GM12878 (cell line): ENCODE measurements around the gene LIN54. TPM values are rescaled to one million over a fixed set of nuclear protein-coding genes. Genes with fewer than 3 reads are reported as not detected.
A peak's percentile ranks its signal among the peaks of the same experiment; 100 is the strongest.

Experiments used
- BCL11A ChIP-seq: IDR thresholded peaks from 2 replicates; pipeline ENCODE4 v1.6.1; 2011; ENCODE audit warnings: low read depth, low read length
- NRF1 ChIP-seq: conservative IDR thresholded peaks from 2 replicates; pipeline ENCODE4 v1.6.1; 2011; ENCODE audit warnings: mild to moderate bottlenecking, low read depth, low read length, improper control_type of control experiment
- RAD21 ChIP-seq: IDR thresholded peaks from 2 replicates; pipeline ENCODE4 v1.6.1; 2011; ENCODE audit warnings: mild to moderate bottlenecking, low read depth, low read length, moderate library complexity; ENCODE audit not compliant: insufficient read depth
- RCOR1 ChIP-seq: conservative IDR thresholded peaks from 2 replicates; pipeline ENCODE4 v1.6.1; 2012; ENCODE audit warnings: low read depth, low read length, improper control_type of control experiment
- SIX5 ChIP-seq: IDR thresholded peaks from 2 replicates; pipeline ENCODE4 v1.6.1; 2011; ENCODE audit warnings: mild to moderate bottlenecking, low read depth, low read length, moderate library complexity; ENCODE audit not compliant: severe bottlenecking
- STAT1 ChIP-seq: fragments of 450-650 bp; conservative IDR thresholded peaks from 2 replicates; pipeline ENCODE4 v1.6.1; 2014; ENCODE audit warnings: antibody characterized with exemption, mild to moderate bottlenecking
- TCF7 ChIP-seq: IDR thresholded peaks from 2 replicates; pipeline ENCODE4 v1.6.1; 2014; ENCODE audit warnings: antibody characterized with exemption, borderline replicate concordance
- ZNF217 ChIP-seq: fragments of 450-650 bp; IDR thresholded peaks from 2 replicates; pipeline ENCODE4 v1.6.1; 2017; ENCODE audit warnings: antibody characterized with exemption, mild to moderate bottlenecking
- polyA plus RNA-seq, 11 experiments: library from polyadenylated mRNA; depleted of rRNA in 4 of 11; unstranded in 6 of 11; stranded (reverse) in 5 of 11; fragments of >200 nt; fragmentation: Nextera tagmentation in 4 of 11; fragmentation: Illumina TruSeq in 1 of 11; extraction: Ambion mirVana in 4 of 11; extraction: Trizol in 1 of 11; gene quantifications; 1 replicate in 1 of 11; 2 replicates in 10 of 11; pipeline versions ENCODE4 v1.2.1 to v1.2.3, GENCODE V29; 2011 to 2016; ENCODE audit warnings: inconsistent platforms in 2 of 11, missing spikeins in 2 of 11, low read depth in 1 of 11
- total RNA-seq, 4 experiments: library from RNA; depleted of rRNA in 3 of 4; stranded (reverse); fragments of >200 nt in 3 of 4; fragmentation: Illumina TruSeq in 1 of 4; extraction: Trizol in 1 of 4; gene quantifications; 2 replicates each; pipeline versions ENCODE4 v1.2.1 to v1.2.3, GENCODE V29; 2013 to 2021
- TF ChIP-seq, protein P1 (sequence below): fragments of 450-650 bp; IDR thresholded peaks from 2 replicates; pipeline ENCODE4 v1.6.1; 2017; ENCODE audit warnings: mild to moderate bottlenecking, moderate library complexity
- TF ChIP-seq, protein P2 (sequence below): fragments of 450-650 bp; IDR thresholded peaks from 2 replicates; pipeline ENCODE4 v1.6.1; 2016; ENCODE audit warnings: mild to moderate bottlenecking, moderate library complexity, borderline replicate concordance
- TF ChIP-seq, protein P3 (sequence below): fragments of 450-650 bp; formaldehyde crosslinking; IDR thresholded peaks from 2 replicates; pipeline ENCODE4 v1.4.0; 2020; ENCODE audit warnings: mild to moderate bottlenecking, moderate library complexity
- TF ChIP-seq, protein P4 (sequence below): fragments of 450-650 bp; IDR thresholded peaks from 2 replicates; pipeline ENCODE4 v1.6.1; 2016; ENCODE audit warnings: mild to moderate bottlenecking
- TF ChIP-seq, protein P5 (sequence below): IDR thresholded peaks from 2 replicates; pipeline ENCODE4 v1.6.1; 2011; ENCODE audit warnings: low read depth, low read length, improper control_type of control experiment, borderline replicate concordance

LIN54 gene
- total and polyA plus RNA-seq, 10 of the 15 experiments (the other 5 are each of a cell fraction or from before 2014, with no cell fraction given): 1.5 to 20.4 (median 12.2) TPM

DNA sequence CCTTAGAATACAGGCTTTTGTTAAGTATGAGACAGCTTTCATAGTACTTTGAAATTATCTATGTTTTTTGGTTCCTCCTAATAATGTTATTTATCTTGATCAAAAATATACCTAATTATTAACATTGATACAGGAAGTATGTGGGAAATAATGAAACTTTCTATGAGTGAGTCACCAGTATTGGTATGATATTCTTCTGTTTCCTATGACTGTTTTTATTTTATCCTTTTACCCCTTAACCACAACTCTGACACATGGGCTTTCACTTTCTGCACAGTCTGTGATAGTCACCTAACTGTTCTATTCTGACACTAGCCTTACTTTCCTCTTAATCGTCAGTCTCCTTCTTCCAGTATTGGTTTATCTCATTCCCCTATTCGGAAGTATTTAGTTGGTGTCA, 105.4 kb downstream of the LIN54 start (continued):
- TF ChIP-seq, protein P1, sequence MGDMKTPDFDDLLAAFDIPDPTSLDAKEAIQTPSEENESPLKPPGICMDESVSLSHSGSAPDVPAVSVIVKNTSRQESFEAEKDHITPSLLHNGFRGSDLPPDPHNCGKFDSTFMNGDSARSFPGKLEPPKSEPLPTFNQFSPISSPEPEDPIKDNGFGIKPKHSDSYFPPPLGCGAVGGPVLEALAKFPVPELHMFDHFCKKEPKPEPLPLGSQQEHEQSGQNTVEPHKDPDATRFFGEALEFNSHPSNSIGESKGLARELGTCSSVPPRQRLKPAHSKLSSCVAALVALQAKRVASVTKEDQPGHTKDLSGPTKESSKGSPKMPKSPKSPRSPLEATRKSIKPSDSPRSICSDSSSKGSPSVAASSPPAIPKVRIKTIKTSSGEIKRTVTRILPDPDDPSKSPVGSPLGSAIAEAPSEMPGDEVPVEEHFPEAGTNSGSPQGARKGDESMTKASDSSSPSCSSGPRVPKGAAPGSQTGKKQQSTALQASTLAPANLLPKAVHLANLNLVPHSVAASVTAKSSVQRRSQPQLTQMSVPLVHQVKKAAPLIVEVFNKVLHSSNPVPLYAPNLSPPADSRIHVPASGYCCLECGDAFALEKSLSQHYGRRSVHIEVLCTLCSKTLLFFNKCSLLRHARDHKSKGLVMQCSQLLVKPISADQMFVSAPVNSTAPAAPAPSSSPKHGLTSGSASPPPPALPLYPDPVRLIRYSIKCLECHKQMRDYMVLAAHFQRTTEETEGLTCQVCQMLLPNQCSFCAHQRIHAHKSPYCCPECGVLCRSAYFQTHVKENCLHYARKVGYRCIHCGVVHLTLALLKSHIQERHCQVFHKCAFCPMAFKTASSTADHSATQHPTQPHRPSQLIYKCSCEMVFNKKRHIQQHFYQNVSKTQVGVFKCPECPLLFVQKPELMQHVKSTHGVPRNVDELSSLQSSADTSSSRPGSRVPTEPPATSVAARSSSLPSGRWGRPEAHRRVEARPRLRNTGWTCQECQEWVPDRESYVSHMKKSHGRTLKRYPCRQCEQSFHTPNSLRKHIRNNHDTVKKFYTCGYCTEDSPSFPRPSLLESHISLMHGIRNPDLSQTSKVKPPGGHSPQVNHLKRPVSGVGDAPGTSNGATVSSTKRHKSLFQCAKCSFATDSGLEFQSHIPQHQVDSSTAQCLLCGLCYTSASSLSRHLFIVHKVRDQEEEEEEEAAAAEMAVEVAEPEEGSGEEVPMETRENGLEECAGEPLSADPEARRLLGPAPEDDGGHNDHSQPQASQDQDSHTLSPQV: no peak
- TF ChIP-seq BCL11A: peak; percentile 73
- TF ChIP-seq, protein P2, sequence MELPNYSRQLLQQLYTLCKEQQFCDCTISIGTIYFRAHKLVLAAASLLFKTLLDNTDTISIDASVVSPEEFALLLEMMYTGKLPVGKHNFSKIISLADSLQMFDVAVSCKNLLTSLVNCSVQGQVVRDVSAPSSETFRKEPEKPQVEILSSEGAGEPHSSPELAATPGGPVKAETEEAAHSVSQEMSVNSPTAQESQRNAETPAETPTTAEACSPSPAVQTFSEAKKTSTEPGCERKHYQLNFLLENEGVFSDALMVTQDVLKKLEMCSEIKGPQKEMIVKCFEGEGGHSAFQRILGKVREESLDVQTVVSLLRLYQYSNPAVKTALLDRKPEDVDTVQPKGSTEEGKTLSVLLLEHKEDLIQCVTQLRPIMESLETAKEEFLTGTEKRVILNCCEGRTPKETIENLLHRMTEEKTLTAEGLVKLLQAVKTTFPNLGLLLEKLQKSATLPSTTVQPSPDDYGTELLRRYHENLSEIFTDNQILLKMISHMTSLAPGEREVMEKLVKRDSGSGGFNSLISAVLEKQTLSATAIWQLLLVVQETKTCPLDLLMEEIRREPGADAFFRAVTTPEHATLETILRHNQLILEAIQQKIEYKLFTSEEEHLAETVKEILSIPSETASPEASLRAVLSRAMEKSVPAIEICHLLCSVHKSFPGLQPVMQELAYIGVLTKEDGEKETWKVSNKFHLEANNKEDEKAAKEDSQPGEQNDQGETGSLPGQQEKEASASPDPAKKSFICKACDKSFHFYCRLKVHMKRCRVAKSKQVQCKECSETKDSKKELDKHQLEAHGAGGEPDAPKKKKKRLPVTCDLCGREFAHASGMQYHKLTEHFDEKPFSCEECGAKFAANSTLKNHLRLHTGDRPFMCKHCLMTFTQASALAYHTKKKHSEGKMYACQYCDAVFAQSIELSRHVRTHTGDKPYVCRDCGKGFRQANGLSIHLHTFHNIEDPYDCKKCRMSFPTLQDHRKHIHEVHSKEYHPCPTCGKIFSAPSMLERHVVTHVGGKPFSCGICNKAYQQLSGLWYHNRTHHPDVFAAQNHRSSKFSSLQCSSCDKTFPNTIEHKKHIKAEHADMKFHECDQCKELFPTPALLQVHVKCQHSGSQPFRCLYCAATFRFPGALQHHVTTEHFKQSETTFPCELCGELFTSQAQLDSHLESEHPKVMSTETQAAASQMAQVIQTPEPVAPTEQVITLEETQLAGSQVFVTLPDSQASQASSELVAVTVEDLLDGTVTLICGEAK: no peak; the same call in 1 of the 2 replicates
- TF ChIP-seq, protein P3, sequence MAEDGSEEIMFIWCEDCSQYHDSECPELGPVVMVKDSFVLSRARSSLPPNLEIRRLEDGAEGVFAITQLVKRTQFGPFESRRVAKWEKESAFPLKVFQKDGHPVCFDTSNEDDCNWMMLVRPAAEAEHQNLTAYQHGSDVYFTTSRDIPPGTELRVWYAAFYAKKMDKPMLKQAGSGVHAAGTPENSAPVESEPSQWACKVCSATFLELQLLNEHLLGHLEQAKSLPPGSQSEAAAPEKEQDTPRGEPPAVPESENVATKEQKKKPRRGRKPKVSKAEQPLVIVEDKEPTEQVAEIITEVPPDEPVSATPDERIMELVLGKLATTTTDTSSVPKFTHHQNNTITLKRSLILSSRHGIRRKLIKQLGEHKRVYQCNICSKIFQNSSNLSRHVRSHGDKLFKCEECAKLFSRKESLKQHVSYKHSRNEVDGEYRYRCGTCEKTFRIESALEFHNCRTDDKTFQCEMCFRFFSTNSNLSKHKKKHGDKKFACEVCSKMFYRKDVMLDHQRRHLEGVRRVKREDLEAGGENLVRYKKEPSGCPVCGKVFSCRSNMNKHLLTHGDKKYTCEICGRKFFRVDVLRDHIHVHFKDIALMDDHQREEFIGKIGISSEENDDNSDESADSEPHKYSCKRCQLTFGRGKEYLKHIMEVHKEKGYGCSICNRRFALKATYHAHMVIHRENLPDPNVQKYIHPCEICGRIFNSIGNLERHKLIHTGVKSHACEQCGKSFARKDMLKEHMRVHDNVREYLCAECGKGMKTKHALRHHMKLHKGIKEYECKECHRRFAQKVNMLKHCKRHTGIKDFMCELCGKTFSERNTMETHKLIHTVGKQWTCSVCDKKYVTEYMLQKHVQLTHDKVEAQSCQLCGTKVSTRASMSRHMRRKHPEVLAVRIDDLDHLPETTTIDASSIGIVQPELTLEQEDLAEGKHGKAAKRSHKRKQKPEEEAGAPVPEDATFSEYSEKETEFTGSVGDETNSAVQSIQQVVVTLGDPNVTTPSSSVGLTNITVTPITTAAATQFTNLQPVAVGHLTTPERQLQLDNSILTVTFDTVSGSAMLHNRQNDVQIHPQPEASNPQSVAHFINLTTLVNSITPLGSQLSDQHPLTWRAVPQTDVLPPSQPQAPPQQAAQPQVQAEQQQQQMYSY (CRISPR knock-in tag): no peak
- no peak for TF ChIP-seq SIX5
- no peak for TF ChIP-seq NRF1
- no peak for TF ChIP-seq RAD21
- TF ChIP-seq STAT1: no peak
- TF ChIP-seq, protein P4, sequence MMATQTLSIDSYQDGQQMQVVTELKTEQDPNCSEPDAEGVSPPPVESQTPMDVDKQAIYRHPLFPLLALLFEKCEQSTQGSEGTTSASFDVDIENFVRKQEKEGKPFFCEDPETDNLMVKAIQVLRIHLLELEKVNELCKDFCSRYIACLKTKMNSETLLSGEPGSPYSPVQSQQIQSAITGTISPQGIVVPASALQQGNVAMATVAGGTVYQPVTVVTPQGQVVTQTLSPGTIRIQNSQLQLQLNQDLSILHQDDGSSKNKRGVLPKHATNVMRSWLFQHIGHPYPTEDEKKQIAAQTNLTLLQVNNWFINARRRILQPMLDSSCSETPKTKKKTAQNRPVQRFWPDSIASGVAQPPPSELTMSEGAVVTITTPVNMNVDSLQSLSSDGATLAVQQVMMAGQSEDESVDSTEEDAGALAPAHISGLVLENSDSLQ: peak; percentile 68
- TF ChIP-seq, protein P5, sequence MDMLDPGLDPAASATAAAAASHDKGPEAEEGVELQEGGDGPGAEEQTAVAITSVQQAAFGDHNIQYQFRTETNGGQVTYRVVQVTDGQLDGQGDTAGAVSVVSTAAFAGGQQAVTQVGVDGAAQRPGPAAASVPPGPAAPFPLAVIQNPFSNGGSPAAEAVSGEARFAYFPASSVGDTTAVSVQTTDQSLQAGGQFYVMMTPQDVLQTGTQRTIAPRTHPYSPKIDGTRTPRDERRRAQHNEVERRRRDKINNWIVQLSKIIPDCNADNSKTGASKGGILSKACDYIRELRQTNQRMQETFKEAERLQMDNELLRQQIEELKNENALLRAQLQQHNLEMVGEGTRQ: no peak
- peak; percentile 39; the same call in 1 of the 2 replicates for TF ChIP-seq TCF7
- TF ChIP-seq RCOR1: no peak
- TF ChIP-seq ZNF217: peak; percentile 67; the same call in 1 of the 2 replicates
